Left renal cortex interstitium (tissue), 4 donors: Measurements from ENCODE around the gene ZCCHC8. TPM values are rescaled to one million over a fixed set of nuclear protein-coding genes. Genes with fewer than 3 reads are reported as not detected.
"Not testable (repeated sequence)": the region's sequence is repeated elsewhere in the genome, so short reads cannot be mapped to it uniquely, and the experiment has no call there.

Experiments used
- DNase-seq, 4 donors: peaks; one replicate each; pipeline ENCODE4 v3.0.0-alpha.2; 2013; ENCODE audit warnings: low read depth in 4 of 4, low spot score in 2 of 4, missing footprints in 1 of 4
- polyA plus RNA-seq, 4 donors: library from polyadenylated mRNA; unstranded; fragments of 120-200 nt; gene quantifications; one replicate each; pipeline ENCODE4 v1.2.1, GENCODE V29; 2013; ENCODE audit not compliant: insufficient read length in 4 of 4

Gene ZCCHC8
- polyA plus RNA-seq, 4 donors, result 32.6 to 55.9 (median 42.6) TPM

DNA sequence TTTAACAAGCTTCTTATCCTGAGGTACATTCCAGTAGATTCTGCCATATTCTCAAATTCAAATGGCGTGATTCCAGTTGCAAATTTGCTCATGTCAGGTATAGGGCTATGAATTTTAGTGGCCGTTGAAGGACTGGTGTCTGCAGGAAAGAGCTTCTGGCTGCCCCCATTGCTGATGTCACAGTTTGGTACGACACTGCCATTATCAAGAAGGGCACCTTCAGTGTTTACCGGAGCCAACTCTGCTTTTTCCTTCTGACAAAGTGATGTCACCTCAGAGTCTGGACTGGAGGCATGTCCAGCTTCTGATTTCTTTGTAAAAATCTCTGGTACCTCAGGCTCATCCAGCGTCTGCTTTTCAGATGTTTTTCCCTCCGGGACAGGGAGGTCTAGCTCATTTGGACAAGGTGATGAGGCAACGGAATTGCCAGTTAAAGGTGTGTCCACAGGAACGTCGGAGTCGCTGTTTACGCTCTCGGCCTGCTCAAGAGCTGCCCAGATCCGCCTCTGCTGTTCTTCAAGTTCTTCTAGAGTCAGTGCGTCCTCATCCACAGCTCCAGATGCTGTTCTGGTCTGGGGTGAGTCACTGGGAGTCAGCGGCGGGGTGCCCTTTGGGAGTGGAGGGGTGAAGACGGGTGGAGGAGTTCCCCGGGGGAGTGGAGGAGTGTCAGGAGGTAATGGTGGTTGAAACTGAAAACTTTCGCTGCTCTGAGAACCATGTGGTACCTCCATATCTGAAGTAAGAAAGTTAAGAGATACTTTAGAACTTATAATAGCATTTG is 27.0 kb downstream of the ZCCHC8 start:
- DNase-seq, result no peak

DNA sequence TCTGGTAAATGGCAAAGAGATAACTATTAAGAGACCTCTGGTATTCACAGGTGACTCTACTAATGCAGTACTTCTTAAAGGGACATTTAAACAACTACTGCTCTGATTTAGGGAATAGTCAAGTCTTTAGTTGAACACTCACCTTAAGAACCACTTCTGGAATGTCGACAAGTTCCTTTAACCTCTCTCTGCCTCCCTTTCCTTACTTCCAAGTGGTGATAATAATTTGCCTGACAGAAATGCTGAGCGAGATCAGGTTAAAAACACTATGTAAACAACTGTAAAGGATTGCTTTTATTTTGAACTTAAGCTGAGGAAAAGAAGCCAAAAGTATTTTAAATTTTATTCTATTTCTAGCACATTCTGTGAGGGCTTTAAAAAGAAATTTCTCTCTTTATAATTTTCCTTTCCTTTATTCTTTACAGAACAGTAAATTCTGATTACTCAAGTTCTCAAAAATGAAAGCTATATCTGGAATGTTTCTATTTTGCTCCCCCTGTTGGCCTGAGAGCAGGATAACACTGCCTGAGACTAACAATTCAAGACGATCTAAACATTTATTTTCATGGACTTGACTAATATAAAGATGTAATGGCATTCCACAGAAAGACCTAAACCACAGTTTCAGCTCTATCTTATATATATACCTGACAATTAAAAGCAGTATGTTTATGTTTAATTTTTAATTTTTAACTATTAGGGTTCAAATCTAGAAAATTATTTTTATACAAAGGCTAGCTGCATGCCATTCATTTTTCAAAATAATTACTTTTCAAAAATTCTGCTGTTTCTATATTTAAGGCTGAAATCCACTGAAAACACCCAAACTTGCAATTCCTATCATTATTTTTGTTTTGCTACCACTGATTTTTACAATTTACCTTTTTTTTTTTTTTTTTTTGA is 29.2 kb downstream of the ZCCHC8 start:
- DNase-seq, result peak in 3 of 4 donors; percentile 17 to 65 (median 42)

DNA sequence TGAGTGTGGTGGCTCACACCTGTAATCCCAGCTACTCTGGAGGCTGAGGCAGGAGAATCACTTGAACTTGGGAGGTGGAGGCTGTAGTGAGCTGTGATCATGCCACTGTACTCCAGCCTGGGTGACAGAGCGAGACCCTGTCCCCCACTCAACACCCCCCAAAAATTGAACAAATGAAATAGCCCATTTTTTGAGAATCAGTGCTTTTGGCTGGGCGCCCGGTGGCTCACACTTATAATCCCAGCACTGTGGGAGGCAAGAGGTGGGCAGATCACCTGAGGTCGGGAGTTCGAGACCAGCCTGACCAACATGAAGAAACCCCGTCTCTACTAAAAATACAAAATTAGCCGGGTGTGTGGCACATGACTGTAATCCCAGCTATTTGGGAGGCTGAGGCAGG is 30.2 kb downstream of the ZCCHC8 start:
- not testable (repeated sequence) for DNase-seq

DNA sequence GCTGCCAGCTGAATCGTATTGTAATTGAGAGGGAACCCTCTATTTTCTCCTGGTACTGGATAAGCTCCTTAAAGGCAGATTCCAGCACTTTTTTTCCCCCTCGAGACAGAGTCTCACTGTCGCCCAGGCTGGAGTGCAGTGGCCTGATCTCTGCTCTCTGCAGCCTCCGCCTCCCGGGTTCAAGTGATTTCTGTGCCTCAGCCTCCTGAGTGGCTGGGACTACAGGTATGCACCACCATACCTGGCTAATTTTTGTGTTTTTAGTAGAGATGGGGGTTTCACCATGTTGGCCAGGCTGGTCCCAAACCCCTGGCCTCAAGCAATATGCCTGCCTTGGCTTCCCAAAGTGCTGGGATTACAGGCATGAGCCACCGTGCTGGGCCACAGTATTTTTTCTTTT is 30.9 kb downstream of the ZCCHC8 start:
- DNase-seq, result not testable (repeated sequence)

DNA sequence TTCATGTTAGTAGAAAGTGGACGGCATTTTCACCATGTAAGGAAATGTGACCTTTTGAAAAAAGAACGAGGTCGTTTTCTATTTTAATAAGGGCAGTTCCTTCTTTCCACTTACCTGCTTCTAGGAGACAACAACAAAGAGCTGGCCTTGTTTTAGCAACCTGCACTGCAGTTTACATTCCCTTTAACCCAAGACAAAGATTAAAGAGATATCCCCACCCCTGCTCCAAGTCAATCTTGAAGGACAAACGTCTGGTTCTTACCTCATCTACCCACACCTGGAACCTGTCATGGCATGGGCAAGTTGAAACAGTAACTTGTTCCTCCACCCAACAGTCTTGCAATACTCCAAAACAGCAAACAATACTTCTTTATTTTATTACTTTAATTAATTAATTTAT is 32.7 kb downstream of the ZCCHC8 start:
- no peak for DNase-seq

DNA sequence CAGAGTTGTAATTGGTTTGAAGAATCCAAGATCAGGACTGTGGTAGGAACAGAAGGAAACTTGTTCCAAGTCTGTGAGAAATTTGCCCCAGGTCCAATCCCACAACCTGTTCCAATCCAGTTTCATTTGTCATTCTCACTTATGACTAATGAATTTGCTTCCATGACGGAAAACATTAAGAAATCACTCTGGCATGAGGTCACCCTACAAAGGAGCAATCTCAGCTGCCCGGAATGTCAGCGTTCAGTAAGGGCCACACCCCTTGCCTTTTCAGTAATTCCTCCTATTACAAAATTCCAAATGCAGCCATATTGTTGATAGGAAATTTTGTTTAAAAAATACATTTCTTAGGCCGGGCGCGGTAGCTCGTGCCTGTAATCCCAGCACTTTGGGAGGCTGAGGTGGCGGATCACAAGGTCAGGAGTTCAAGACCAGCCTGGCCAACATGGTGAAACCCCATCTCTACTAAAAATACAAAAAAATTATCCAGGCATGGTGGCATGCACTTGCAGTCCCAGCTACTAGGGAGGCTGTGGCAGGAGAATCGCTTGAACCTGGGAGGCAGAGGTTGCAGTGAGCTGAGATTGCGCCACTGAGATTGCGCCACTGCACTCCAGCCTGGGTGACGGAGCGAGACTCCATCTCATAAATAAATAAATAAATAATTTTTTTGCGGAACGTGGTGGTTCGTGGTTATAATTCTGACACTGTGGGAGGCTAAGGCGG is 36.3 kb downstream of the ZCCHC8 start:
- not testable (repeated sequence) for DNase-seq

DNA sequence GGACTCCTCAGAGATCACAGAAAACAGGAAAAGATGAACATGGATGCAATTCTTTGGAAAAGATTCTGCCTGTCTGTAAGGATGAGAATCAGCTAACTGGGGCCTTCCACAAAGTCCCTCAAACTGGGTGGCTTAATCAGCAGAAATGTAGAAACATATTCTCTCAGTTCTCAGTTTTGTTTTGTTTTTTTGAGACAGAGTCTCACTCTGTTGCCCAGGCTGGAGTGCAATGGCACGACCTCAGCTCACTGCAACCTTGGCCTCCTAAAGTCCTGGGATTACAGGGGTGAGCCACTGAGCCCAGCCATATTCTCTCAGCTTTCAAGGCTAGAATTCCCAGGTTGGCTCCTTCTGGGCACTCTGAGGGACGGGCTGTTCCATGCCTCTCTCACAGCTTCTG is 40.1 kb downstream of the ZCCHC8 start:
- DNase-seq, result no peak

DNA sequence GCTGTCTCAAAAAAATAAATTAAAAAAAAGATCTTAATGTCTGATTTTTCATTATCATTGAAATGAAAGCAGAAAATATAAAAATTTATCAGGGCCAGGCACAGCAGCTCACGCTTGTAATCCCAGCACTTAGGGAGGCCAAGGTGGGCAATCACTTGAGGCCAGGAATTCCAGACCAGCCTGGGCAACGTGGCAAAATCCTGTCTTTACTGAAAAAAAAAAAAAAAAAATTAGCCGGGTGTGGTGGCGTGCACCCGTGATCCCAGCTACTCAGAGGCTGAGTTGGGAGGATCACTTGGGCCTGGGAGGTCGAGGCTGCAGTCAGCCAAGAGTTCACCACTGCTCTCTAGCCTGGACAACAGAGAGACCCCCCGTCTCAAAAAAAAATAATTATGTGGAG is 40.7 kb downstream of the ZCCHC8 start:
- no peak for DNase-seq

DNA sequence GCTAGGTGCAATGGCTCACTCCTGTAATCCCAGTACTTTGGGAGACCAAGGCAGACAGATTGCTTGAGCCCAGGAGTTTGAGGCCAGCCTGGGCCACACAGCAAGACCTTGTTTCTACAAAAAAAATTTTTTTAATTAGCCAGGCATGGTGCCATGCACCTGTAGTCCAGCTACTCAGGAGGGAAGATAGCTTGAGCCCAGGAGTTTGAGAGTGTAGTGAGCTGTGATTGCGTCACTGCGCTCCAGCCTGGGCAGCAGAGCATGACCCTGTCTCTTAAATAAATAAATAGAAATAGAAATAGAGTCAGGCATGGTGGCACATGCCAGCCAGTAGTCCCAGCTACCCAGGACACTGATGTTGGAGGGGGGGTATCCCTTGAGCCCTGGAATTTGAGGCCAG is 41.5 kb downstream of the ZCCHC8 start:
- no peak for DNase-seq

DNA sequence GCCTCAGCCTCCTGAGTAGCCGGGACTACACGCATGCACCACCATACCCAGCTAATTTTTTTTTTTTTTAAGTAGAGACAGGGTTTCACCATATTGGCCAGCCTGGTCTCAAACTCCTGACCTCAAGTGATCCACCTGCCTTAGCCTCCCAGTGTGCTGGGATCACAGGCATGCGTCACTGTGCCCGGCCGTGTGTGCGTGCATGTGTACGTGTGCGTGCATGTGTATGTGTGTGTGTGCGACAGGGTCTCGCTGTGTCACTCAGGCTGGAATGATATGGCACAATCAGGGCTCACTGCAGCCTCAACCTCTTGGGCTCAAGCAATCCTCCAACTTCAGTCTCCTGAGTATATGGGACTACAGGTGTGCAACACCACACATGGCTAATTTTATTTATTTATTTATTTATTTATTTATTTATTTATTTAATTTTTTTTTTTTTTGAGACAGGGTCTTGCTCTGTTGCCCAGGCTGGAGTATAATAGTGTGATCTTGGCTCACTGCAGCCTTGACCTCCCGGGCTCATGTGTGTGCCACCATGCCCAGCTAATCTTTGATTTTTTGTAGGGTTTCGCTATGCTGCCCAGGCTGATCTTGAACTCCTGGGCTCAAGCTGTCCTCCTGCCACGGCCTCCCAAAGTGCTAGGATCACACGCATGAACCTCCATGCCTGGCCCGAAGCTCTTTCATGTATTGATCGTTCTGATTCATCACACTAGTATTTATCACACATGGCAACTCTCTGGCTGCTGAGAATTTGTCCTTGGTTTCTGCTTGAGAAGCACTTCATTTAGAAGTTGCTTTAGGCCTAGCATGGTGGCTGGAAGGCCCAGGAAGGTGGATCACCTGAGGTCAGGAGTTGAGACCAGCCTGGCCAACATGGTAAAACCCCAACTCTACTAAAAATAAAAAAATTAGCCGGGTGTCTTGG is 42.4 kb downstream of the ZCCHC8 start:
- no peak for DNase-seq

DNA sequence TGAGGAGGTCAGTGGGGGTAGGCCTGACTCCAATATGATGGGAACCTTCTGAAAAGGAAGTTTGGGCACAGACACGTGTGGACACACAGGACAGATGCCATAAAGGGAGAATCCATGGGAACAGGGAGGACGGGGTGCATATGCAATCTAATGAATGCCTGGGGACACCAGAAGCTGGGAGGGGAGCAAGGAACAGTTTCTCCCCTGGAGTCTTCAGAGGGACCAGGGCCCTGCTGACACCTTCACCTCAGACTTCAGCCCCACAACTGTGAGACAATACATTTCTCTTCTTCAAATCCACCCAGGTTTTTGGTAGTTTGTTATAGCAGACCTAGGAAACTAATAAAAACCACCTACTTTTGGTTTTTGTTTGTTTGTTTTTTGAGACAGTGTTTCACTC is 43.1 kb downstream of the ZCCHC8 start:
- no peak for DNase-seq

DNA sequence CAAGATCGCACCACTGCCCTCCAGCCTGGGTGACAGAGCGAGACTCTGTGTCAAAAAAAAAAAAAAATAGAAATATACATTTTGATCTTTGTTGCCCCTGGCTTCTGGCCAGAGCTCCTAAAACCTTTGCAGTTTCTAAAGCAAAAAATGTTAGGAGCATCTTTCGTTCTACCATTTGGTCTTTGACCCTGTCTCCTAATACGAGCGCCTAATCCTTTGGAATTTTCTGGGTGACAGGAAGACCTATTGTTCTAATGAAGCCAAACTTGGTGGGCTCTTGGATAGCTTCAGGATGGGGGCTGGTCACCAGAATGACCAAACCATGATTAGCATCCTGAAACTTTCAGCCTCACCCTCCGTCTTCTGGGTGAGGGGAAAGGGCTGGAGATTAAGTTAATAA is 46.0 kb downstream of the ZCCHC8 start:
- no peak for DNase-seq

DNA sequence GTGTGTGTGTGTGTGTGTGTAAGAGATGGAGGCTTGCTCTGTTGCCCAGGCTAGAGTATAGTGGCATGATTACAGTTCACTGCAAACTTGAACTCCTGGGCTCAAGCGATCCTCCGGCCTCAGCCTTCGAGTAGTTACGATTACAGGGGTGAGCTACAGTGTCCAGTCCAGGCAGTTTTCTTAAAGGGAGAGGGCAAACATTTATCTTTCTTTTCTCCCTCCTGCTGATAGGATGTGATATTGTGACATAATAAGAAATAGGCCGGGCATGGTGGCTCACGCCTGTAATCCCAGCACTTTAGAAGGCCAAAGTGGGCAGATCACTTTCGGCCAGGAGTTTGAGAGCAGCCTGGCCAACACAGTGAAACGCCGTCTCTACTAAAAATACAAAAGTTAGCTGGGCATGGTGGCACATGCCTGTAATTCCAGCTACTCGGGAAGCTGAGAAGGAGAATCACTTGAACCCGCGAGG is 46.4 kb downstream of the ZCCHC8 start:
- DNase-seq, result no peak

DNA sequence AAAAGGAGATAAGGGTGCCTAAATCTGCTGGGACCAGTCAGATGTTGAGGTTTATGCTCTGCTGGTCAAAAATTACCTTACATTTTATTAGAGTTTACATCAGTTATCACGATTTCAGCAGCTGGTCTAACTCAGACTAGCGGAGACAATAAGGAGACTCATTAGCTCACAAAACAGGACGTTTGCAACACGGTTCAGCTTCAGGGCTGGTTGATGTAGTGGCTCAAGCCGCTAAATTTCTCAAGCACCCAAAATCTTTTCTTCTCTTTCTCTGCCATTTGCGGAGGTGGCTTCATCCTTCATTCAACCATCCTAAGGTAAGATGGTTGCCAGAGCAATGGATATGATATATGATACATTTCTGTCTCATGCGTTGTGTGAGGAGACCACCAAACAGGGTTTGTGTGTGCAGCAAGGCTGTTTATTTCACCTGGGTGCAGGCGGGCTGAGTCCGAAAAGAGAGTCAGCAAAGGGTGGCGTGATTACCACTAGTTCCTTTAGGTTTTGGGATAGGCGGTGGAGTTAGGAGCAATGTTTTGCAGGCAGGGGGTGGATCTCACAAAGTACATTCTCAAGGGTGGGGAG is 47.9 kb downstream of the ZCCHC8 start:
- DNase-seq, result no peak

DNA sequence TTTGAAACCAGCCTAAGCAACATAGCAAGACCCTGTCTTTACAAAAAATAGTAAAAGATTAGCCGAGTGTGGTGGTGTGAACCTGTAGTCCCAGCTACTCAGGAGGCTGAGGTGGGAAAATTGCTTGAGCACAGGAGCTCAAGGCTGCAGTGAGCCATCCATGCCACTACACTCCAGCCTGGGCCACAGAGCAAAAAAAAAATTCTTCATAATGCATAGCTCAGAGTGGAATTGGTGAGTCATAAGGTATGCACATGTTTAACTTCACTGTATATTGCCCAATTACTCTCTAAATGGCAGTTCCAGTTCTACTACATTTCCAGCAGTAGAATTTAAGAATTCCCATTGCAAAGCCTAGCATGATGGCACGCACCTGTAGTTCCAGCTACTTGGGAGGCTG is 51.4 kb downstream of the ZCCHC8 start:
- no peak for DNase-seq

DNA sequence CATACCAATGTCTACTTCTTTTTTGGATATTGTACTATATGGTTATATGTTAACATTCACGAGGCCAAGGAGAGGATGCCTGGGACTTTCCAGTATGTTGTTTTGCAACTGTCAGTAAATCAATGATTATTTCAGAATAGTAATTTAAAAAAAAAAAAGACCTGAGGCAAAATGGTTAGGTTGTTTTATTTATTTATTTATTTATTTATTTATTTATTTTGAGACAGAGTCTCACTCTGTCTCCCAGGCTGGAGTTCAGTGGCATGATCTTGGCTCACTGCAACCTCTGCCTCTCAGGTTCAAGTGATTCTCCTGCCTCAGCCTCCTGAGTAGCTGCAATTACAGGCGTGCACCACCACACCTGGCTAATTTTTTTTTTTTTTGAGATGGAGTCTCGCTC is 52.9 kb downstream of the ZCCHC8 start:
- not testable (repeated sequence) for DNase-seq

DNA sequence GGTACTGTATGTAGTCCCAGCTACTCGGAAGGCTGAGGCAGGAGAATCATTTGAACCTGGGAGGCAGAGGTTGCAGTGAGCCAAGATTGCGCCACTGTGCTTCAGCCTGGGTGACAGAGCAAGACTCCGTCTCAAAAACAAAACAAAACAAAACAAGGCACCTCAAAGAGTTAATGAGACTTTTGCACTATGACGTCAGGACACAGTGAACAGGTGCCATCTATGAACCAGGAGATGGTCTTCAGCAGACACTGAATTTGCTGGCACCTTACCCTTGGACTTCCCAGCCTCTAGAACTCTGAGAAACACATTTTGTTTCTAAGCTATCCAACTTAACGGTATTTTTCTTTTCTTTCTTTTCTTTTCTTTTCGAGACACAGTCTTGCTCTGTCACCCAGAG is 54.3 kb downstream of the ZCCHC8 start:
- DNase-seq, result not testable (repeated sequence)

DNA sequence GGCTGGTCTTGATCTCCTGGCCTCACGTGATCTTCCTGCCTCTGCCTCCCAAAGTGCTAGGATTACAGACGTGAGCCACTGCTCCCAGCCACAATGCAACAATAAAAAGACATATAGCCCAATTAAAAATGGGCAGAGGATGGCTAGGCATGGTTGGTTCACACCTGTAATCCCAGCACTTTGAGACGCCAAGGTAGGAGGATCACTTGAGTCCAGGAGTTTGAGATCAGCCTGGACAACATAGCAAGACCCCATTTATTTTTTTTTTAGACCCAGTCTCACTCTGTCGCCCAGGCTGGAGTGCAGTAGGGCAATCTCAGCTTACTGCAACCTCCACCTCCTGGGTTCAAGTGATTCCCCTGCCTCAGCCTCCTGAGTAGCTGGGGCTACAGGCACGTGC is 56.7 kb downstream of the ZCCHC8 start:
- not testable (repeated sequence) for DNase-seq

DNA sequence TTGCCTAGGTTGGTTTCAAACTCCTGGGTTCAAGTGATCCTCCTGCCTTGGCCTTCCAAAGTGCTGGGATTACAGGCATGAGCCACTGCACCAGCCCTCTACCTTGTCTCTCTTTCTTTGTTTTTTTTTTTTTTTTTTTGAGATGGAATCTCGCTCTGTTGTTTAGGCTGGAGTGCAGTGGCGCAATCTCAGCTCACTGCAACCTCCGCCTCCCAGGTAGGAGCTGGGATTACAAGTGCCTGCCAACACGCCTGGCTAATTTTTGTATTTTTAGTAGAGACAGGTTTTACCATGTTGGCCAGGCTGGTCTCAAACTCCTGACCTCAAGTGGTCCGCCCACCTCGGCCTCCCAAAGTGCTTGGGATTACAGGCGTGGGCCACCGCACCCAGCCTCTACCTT is 61.9 kb downstream of the ZCCHC8 start:
- DNase-seq, result not testable (repeated sequence)
